ENCODE results near the gene STK35. TPM values are rescaled to one million over a fixed set of nuclear protein-coding genes. Genes with fewer than 3 reads are reported as not detected.

Gene STK35
- total and polyA plus RNA-seq, 2 of the 8 experiments (the other 6 are each of a cell fraction or from before 2014, with no cell fraction given): 24.9 to 45.0 TPM

GRCh38 chr20:2133318-2134183, 31.9 kb downstream of the STK35 start (continued):
- no peak for TF ChIP-seq TCF12 (IDR thresholded peaks at IDR 0.05; ENCODE audit: low read depth, low read length)
- TF ChIP-seq CEBPB (IDR thresholded peaks at IDR 0.05; ENCODE audit: low read depth, low read length): no peak
- no peak for TF ChIP-seq MAX (IDR thresholded peaks at IDR 0.05)
- TF ChIP-seq SP2 (IDR thresholded peaks at IDR 0.05; ENCODE audit: low read length): no peak
- TF ChIP-seq TEAD4 (IDR thresholded peaks at IDR 0.05; ENCODE audit: low read depth, low read length): no peak
